SK-N-SH treated with all-trans-retinoic acid at 6 μM for 48 hours (cell line): ENCODE results near the gene MIEN1.

Experiments
- BACH2 ChIP-seq: fragments of 250-450 bp; sonication (Bioruptor Pico); IDR thresholded peaks from 2 replicates; pipeline ENCODE4 v1.9.0; 2021; ENCODE audit warnings: mild to moderate bottlenecking, borderline replicate concordance
- TSHZ2 ChIP-seq: fragments of 250-450 bp; sonication (Bioruptor Pico); IDR thresholded peaks from 2 replicates; pipeline ENCODE4 v1.5.0; 2020; ENCODE audit warnings: mild to moderate bottlenecking, moderate library complexity
- TF ChIP-seq, protein P1 (sequence below): fragments of 250-450 bp; sonication (Bioruptor Pico); IDR thresholded peaks from 2 replicates; pipeline ENCODE4 v1.5.1; 2020; ENCODE audit warnings: low read depth, mild to moderate bottlenecking, moderate library complexity

DNA sequence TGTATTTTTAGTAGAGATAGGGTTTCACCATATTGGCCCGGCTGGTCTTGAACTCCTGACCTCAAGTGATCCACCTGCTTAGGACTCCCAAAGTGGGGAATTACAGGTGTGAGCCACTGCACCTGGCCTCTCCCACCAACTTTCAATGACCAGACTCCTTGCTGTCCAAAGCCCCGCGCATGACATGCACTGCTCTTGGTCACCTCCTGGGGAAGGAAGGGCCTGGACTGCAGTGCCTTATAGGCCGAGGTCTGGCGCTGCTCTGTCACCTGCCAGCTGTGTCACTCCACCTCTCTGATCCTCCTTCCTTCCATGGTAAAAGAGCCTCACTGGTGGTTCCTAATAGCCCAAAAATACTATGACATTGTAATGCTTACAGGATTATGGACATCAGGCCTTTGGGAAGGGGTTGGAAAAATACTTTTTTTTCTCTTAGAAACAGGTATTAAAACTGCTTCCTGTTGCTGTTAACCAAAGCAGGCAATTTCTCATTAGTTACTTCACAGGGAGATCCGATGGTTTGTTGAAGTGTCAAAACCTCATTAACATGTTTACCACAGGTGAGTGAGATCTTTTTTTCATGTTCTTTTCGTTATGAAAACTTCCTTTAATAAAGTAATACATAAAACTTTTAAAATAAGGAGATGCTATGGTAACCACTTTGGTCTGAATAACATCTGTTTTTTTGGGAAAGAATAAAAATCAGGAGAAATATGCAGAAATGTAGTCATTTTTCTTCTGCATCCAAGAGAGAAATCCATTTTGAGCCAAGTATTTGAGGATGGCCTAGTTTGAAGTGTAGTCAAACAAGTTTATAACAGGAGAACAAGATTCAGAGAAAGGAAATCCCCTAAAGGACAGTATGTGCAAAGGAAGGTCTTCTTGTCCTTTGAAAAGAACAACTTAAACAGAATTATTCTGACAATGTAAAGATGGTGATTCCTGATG is 42.9 kb upstream of the MIEN1 start:
- TF ChIP-seq TSHZ2 (CRISPR knock-in tag) (no peak), BACH2 (CRISPR knock-in tag) (no peak)
- TF ChIP-seq, protein P1, sequence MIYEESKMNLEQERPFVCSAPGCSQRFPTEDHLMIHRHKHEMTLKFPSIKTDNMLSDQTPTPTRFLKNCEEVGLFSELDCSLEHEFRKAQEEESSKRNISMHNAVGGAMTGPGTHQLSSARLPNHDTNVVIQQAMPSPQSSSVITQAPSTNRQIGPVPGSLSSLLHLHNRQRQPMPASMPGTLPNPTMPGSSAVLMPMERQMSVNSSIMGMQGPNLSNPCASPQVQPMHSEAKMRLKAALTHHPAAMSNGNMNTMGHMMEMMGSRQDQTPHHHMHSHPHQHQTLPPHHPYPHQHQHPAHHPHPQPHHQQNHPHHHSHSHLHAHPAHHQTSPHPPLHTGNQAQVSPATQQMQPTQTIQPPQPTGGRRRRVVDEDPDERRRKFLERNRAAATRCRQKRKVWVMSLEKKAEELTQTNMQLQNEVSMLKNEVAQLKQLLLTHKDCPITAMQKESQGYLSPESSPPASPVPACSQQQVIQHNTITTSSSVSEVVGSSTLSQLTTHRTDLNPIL (CRISPR knock-in tag), result no peak
